Measurements from ENCODE around the gene ASCC1.
"Not testable (repeated sequence)": the region's sequence is repeated elsewhere in the genome, so short reads cannot be mapped to it uniquely, and the experiment has no call there.

The ASCC1 gene

DNA sequence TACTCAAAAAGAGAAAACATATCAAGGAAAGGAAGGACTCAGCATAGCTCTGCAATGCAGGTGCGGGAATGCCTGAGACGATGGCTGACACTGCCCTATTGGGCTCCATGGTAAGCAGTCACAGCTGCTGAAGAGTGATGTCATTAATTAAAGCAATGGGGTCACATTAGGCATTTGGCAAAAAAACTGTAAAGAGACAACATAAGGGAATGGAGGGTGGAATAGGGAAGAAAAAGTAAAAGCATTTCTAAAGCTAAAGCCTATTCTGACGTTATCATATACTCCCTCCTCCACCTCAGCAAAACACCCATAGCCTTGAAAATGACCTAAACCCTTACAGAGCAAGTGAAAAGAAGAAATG is 89.2 kb downstream of the ASCC1 start:
- DNase-seq (ENCODE audit: low read depth in 2 of 2) = no peak

DNA sequence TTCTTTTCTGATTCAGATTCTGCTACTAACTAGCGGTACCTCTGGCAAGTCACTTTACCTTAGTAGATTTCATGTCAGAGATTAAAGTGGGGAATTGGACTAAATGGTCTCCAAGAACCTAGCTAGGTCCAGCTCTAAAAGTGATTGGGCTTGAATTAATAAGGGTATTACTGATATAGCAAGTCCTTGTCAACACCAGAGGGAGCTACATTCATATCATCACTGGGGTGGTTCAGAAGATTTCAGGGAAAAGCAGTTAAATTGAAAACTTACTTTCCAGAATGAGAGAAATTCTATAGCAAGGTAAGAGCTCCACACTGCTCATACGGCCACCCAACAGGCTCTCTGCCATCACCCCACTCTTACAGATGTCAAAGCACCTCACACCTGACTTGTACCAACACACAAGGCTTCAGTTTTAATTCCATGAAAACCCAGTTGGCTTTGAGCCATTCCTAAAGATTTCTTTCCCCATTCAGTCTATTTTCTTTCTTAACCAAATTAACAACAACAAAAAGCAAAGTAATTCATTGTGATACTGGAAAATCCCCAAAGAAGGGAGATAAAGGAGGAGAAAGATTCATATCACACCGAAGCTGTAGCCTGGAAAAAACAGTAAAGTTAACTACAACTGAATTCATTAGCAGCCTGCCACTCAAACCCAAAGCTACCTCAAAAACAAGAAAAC is 89.7 kb downstream of the ASCC1 start:
- DNase-seq (ENCODE audit: low read depth in 2 of 2) = no peak

DNA sequence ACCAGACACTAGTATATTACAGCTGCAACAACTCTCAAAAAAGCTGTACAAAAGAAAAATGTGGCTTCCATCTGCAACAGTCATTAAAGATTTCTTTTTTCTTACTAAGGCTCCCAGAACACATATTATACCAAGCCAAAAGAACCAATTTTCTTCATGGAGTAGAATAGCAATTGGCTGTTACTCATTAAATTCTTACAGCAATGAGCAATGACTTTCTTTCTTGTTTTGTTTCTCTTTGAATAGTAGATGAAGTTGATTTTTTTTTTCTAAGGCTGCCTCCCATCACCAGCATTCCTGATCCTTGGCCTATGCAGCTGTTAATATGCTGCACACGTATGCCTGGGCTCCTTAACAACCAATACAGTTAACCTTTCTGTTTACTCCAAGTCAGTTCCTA is 91.1 kb downstream of the ASCC1 start:
- DNase-seq (ENCODE audit: low read depth in 2 of 2) = no peak

DNA sequence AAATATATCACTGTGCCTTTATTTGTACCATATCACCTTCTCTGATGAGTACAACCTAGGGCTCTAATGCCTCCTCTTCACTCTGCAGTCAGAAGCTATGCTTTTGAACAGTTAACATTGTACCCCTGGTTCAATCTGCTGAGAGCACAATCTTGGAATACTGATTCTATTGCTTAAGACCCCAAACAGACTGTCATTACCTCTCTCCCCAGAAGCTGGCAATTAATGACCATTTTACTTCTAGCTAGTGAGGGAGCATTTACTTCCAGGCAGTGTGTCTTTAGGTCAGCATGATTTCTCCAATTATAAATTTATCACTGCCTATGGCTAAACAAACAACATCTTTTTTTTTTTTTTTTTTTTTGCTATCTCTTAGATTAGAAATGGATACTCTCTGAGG is 91.7 kb downstream of the ASCC1 start:
- no peak for DNase-seq (ENCODE audit: low read depth in 2 of 2)

DNA sequence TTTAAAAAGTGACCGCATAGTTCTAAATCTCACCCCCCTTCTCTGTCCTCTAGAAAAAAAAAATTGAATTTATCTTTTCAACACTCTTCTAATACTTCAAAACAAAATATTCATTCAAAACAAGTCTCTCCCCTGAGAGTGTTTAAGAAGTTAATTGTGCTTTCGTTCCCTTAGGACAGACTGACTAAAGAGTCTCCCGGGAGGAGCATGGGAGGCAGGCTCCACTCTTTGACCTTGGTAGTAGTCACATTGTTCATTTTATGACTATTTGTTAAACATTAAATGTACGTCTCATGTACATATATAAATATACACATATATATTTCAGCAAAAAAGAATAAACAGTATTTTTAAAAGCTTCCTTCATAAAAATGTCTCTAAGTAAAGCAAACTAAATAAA is 92.5 kb downstream of the ASCC1 start:
- no peak for DNase-seq (ENCODE audit: low read depth in 2 of 2)

DNA sequence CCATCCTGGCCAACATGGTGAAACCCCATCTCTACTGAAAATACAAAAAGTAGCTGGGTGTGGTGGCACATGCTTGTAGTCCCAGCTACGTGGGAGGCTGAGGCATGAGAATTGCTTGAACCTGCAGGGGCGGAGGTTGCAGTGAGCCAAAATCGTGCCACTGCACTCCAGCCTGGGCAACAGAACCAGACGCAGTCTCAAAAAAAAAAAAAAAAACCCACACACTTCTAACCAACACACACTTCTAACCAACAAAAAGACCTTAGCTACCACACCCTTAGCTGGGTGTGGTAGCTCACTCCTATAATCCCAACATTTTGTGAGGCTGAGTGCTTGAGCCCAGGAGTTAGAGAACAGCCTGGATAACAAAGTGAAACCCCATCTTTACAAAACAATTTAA is 93.9 kb downstream of the ASCC1 start:
- no peak for DNase-seq (ENCODE audit: low read depth in 2 of 2)

DNA sequence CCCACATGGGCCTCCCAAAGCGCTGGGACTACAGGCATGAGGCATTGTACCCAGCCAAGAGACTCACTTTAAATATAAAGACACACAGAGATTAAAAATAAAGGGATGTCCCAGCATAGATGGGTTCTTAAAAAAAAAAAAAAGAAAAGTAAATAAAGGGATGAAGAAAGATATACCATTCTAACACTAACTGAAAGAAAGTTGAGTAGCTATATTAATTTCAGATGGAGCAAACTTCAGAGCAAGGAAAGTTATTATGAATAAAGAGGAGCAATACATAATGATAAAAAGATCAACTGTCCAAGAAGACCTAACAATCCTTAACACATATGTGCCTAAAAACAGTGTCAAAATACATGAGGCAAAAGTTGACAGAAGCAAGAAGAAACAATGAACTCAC is 94.7 kb downstream of the ASCC1 start:
- DNase-seq (ENCODE audit: low read depth in 2 of 2) = no peak

DNA sequence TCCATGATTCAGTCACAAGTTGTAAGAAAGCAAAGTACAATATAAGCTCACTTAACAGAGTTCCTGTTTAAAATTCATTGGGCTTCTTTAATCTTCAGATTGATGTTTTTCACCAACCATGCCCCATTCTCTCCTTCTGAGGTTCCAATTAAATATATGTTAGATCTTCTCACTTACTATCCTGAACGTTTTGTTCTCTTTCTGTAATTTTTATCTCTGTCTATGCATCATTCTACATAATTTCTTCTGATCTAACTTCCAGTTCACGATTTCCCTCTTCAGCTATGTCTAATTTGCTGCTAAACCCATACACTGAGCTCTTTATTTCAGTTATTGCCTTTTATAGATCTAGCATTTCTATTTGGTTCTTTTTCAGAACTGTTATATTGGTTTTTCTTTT is 99.7 kb downstream of the ASCC1 start:
- DNase-seq (ENCODE audit: low read depth in 2 of 2) = no peak

DNA sequence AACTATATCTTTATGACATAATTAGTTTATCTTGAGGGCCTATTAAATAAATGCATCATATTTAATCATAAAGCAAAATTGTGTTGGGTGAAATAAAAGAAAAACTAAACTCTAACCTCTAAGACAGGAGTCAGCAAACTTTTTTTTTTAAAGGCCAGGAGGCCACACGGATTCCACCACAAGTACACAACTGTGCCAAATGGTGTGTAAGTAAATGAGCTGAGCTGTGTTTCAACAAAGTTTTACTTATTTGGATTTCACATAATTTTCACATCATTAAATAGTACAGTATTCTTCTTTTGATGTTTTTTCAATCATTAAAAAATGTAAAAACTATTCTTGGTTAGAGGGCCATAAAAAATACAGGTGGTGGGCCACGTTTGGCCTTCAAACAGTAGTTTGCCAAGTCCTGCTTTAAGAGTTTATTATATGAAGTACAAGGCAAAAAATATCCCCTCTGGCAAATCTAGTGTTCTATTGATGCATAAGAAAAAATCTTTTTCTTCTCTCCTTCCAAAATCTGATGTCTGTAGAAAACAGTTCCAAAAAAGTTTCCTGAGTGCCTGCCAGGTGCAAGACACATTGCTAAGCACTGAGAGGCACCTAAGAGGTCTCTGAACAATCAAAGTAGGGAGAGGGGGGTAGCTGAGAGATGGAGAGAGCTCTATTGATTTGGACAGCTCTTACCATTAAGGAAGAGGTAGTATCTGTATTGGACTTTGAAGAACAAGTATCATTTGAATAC is 101.2 kb downstream of the ASCC1 start:
- DNase-seq (ENCODE audit: low read depth in 2 of 2) = no peak

DNA sequence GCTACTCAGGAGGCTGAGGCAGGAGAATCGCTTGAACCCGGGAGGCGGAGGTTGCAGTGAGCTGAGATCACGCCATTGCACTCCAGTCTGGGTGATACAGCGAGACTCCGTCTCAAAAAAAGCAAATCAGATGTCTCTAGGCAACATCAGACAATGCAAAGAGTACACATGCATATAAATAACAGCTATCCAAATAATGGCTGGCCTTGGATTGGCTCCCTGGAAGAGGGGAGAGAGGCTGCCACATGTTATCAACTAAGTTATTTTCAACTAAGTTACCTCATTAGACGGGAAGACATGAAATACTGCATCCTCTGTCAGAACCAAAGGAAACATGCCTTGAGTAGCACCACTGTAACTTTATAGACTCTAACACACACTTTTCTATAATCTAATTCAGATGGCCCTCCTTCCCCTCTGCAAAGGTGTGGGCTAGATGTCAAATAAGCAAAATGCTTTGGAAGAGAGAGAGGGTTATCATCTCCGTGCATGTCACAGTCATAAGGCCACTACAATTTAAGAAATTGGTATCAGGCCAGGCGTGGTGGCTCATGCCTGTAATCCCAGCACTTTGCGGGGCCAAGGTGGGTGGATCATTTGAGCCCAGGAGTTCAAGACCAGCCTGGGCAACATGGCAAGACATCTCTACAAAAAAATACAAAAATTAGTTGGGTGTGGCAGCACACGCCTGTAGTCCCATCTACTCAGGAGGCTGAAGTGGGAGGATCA is 105.2 kb downstream of the ASCC1 start:
- no peak for DNase-seq (ENCODE audit: low read depth in 2 of 2)

DNA sequence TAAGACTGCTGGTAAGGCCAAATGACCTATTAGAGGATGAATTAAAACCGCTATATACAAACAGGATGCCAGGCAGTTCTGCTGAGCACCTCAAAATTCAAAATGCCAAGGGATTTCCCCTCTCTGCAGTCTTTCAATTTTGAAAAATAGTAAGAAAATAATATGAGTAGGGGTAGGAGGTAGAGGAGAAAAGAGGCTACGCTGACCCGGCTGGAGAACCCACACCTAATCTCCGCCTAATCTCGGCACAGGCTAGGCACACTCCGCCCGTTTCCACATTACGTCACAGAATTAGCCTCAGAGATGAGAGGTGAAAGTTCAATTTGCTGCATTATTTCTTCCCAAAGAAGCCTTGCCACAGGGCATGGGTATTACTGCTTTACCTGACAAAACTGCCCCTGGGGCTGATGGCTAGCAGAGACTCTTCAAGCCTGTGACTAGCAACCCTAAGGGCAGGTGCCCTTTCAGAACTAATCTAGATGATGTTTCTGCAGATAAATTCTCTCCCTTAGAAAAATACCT is 106.4 kb downstream of the ASCC1 start:
- DNase-seq (ENCODE audit: low read depth in 2 of 2) = no peak

DNA sequence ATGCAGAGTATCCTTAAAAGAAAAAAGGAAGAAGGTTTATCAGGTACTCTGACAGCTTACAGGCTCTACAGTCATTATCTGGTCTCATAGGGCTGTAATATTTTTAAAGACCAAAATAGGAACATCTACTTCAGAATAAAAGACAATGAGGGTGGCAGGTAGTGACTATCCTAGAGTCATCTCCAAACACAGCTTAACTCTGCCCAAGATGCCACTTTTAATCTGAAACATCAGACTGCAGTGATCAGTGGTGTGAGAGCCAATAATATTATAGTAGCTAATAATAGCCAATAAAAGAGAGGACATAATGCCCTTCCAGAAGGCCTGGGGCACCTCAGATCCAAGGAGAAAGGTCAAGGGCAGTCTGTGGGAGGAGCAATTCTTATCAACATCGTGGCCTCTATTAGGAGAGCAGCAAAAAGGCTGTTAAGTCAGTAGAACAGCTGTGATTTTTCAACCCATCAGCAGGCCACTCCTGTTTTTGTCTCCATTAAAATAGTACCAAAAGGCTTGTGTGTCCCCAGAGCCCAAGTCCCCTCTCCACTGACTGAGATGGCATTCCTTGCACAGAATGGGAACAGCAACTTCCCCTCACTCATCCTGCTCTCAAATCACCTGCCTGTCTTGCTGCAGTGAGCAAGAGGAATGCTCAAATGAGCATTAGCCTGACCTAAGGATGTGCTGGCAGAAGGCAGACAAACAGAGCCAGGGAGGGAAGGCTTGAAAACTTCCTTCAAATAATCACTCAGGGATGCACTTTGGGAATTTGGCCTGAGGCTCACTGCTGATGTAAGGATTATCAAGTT is 107.0 kb downstream of the ASCC1 start:
- no peak for DNase-seq (ENCODE audit: low read depth in 2 of 2)

DNA sequence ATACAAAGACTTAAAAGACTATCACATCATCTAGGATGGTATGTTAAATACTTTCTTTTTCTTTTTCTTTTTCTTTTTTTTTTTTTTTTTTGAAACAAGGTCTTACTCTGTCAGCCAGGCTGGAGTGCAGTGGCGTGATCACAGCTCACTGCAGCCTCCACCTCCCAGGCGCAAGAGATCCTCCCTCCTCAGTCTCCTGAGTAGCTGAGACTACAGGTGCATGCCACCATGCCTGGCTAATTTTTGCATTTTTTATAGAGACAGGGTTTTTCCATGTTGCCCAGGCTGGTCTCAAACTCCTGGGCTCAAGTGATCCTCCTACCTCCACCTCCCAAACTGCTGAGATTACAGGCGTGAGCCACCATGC is 108.1 kb downstream of the ASCC1 start:
- not testable (repeated sequence) for DNase-seq (ENCODE audit: low read depth in 2 of 2)

DNA sequence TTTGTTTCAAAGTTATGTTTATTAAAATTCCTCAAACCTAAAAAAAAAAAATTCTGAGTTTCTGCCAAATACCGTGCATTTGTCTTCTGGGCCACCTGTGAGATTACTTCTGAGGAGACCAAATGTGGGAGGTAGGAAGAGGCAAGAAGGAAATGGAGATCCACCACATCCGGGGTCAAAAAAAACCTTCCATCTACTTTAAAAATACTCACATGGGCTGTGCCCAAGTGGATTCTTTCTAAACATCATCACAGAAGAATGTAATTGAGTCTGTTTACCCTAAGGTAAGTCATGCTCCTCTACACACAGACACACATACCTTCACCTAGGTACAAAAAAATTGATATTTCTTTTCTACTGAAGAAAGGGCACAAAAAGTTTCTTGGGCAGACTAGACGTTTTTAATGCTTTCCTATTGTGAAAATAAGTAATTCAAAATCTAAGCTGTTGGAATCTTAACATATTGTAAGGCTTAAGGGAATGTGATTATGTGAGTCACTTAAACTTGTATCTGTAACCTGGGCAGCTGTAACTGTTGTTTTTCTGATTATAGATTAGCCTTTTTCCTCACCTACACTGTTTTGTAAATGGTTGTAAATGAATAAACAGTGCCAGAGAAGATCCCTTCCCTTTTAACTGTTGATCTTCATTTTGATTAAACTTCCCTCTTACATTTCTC is 108.6 kb downstream of the ASCC1 start:
- DNase-seq (ENCODE audit: low read depth in 2 of 2) = no peak

DNA sequence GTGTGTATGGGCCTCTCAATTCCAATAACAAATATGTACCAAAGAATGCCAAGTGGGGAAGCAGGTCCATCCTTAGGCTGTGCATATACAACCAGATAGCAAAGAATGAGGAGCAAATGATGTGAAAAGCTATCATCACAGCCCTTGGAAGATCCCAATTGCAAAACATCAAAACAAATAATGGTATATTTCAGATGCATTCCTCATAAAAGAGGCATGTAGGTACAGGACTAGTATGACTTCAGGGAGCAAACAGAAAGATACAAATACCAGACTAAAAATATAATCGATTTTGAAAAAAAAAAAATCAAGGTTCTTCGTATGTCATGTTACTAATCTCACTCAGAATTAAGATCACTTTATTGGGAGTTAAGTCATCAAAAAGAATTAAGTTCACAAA is 109.2 kb downstream of the ASCC1 start:
- DNase-seq (ENCODE audit: low read depth in 2 of 2) = no peak

DNA sequence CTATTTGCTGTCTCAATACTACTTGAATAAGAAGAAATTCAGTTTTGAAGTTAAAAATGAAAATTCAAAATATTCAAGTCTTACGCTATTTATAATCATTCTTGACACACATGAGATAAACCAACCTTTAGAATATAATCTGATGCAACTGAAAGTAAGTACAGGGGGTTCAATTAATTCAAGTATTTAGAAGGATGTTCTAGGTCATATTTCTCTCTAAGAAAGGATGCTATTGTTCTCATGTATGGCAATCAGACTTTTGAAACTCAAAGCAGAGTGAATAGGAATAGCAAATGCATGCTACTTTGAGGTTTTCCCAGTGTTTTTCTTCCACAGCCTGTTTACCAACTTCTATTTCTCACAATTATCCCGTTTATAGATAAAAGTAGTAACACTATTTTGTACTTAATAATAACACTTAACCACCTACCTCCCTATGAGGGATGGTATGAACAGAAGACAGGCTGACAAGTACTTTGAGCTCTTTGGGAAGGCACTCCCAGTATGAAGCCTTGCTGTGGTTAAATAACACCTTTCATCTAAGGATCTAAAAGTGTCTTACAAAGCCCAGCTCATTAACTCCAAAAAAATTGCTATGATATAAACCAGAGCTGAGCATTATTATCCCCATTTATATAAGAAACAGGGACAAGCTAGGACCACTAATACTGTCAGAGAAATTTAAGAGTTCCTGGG is 109.8 kb downstream of the ASCC1 start:
- DNase-seq (ENCODE audit: low read depth in 2 of 2) = no peak

DNA sequence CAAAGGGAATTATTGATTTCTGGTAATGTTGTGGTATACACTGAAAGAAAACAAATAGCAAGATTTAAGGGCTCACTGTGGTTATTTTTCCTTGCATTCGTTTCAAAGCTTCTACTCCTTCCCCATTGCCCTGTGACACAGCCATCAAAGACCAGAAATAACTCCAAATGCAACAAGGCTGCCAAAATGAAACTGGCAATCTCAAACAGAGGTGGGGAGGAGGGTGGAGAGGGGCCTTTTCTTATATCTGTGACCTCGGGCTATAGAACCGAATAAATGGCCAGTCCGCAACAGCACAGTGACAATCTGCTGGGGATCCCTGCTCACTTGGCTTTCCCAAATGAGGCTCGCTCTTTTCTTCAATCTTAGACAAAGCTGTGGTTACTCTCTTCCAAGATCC is 110.4 kb downstream of the ASCC1 start:
- no peak for DNase-seq (ENCODE audit: low read depth in 2 of 2)

DNA sequence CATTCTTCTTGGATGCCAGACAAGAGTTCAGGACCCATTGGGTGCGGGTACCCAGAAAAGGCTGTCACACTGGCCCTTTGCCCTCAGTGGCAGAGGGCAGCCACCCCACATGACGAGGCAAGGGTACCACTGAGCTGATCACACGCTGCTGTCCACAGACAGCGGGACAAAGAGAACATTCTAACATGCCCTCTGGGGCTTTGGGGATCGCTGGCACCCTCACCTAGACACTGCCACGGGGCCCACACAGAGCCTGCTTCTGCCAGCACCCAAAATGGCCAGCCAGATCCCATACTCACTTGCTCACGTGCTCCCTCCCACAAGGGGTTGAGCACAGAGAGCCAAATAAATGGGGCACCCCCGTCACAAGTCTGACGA is 111.0 kb downstream of the ASCC1 start:
- no peak for DNase-seq (ENCODE audit: low read depth in 2 of 2)

DNA sequence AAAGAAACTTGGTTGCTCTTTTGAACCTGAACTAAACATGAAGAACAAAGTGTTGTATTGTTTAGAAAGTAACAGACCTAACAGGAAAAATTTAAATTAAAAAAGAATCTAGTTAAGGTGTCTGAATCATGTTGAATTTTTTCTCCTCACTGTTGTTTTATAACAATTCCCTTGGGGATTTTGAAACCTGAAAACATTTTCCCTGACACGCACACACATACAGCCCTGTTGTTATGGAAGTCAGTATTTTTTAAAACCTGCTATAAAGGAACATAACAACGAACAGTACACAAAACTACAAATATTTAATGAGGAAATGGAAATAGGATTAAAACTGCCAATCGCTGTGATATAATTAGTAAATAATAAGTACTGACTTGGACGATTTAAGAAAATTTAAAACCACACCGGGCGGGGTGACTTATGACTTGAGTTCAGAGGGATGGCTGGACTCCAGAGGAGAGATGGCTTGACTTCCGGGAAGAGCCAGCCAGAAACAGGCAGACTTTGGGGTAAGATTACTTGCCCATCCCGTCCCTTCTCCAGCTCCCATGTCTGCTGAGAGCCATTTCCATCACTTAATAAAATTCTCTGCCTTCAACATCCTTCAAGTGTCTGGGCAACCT is 111.5 kb downstream of the ASCC1 start:
- no peak for DNase-seq (ENCODE audit: low read depth in 2 of 2)

DNA sequence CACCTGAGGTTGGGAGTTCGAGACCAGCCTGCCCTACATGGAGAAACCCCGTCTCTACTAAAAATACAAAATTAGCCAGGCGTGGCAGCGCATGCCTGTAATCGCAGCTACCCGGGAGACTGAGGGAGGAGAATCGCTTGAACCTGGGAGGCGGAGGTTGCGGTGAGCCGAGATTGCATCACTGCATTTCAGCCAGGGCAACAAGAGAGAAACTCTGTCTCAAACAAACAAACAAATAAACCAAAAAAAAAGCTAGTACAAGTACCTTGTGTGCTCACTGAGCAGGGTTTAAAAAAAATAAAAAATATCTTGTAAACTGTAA is 116.5 kb downstream of the ASCC1 start:
- no peak for DNase-seq (ENCODE audit: low read depth in 2 of 2)
